Keratinocyte (primary cell): ENCODE results near the gene STAG3. TPM values are rescaled to one million over a fixed set of nuclear protein-coding genes. Genes with fewer than 3 reads are reported as not detected.
"Not testable (repeated sequence)": the region's sequence is repeated elsewhere in the genome, so short reads cannot be mapped to it uniquely, and the experiment has no call there.

Source experiments
- DNase-seq: peaks from one replicate; pipeline ENCODE4 v3.0.0-alpha.2; 2011; ENCODE audit warnings: low read depth, missing footprints, low spot score
- FAIRE-seq: peaks from 2 replicates; lab custom pipeline; 2011; peaks lifted over from hg19 to GRCh38; lab: Jason Lieb, UNC
- H2AFZ ChIP-seq: 2 replicates; pipeline ENCODE4 v1.6.0; 2012; ENCODE audit warnings: low read length, control low read depth, inconsistent platforms; ENCODE audit not compliant: control insufficient read depth
- H3K27ac ChIP-seq: 2 replicates; pipeline ENCODE4 v1.5.1; 2011; ENCODE audit warnings: low read length; ENCODE audit not compliant: control insufficient read depth, insufficient read depth
- H3K27me3 ChIP-seq: 3 replicates; pipeline ENCODE4 v1.6.0; 2011; ENCODE audit warnings: low read length; ENCODE audit not compliant: control insufficient read depth, insufficient read depth; ENCODE audit errors: extremely low read depth
- H3K36me3 ChIP-seq, 2 experiments: 2 replicates in 1 of 2; 3 replicates in 1 of 2; pipeline ENCODE4 v1.5.1; 2011; ENCODE audit warnings: low read length in 2 of 2, mild to moderate bottlenecking in 1 of 2; ENCODE audit not compliant: control insufficient read depth in 2 of 2, insufficient read depth in 2 of 2; ENCODE audit errors: extremely low read depth in 1 of 2
- H3K4me1 ChIP-seq: 3 replicates; pipeline ENCODE4 v1.5.1; 2011; ENCODE audit warnings: low read length; ENCODE audit not compliant: control insufficient read depth, insufficient read depth; ENCODE audit errors: extremely low read depth
- H3K4me2 ChIP-seq: 3 replicates; pipeline ENCODE4 v1.6.0; 2011; ENCODE audit warnings: low read depth, low read length; ENCODE audit not compliant: control insufficient read depth, insufficient read depth; ENCODE audit errors: extremely low read depth
- H3K4me3 ChIP-seq, 3 experiments: fragments of 200-600 bp in 1 of 3; sonication (generic) in 1 of 3; 2 replicates in 2 of 3; 3 replicates in 1 of 3; pipeline ENCODE4 v1.5.1; 2011 to 2016; ENCODE audit warnings: low read length in 3 of 3, mild to moderate bottlenecking in 3 of 3, control low read depth in 2 of 3, inconsistent platforms in 1 of 3, low read depth in 1 of 3, mixed read lengths in 1 of 3, mixed run types in 1 of 3, moderate library complexity in 1 of 3; ENCODE audit not compliant: control insufficient read depth in 2 of 3, insufficient read depth in 2 of 3; ENCODE audit errors: extremely low read depth in 1 of 3
- H3K79me2 ChIP-seq: 2 replicates; pipeline ENCODE4 v1.6.0; 2012; ENCODE audit warnings: low read length; ENCODE audit not compliant: control insufficient read depth, insufficient read depth
- H3K9ac ChIP-seq: 3 replicates; pipeline ENCODE4 v1.6.0; 2011; ENCODE audit warnings: low read length; ENCODE audit not compliant: control insufficient read depth, insufficient read depth; ENCODE audit errors: extremely low read depth
- H3K9me1 ChIP-seq: 3 replicates; pipeline ENCODE4 v1.6.0; 2011; ENCODE audit warnings: low read length; ENCODE audit not compliant: control insufficient read depth, insufficient read depth; ENCODE audit errors: extremely low read depth
- H3K9me3 ChIP-seq: 2 replicates; pipeline ENCODE4 v1.5.1; 2012; ENCODE audit warnings: low read depth, low read length; ENCODE audit not compliant: control insufficient read depth
- H4K20me1 ChIP-seq: 3 replicates; pipeline ENCODE4 v1.6.0; 2011; ENCODE audit warnings: low read length; ENCODE audit not compliant: control insufficient read depth, insufficient read depth; ENCODE audit errors: extremely low read depth
- EZH2 ChIP-seq: IDR thresholded peaks from one replicate; pipeline ENCODE4 v1.6.1; 2012; ENCODE audit warnings: inconsistent platforms, mild to moderate bottlenecking, low read length, moderate library complexity
- dilution Hi-C: fragments of 300-500 bp; cut with MboI; formaldehyde crosslinking; loops from one replicate; pipeline ENCODE4 v1.7.0; 2020; ENCODE audit warnings: low sequenced_read_pairs; ENCODE audit not compliant: extremely low pct_ligation_motif_present
- polyA plus RNA-seq, 5 experiments: library from polyadenylated mRNA; depleted of rRNA in 3 of 5; stranded (reverse) in 3 of 5; stranded (forward) in 1 of 5; unstranded in 1 of 5; fragments of >200 nt; gene quantifications; 1 replicate in 1 of 5; 2 replicates in 3 of 5; 3 replicates in 1 of 5; pipeline versions ENCODE4 v1.2.1 to v1.2.3, GENCODE V29; 2011 to 2012; ENCODE audit warnings: missing spikeins in 2 of 5, low read depth in 1 of 5, low replicate concordance in 1 of 5
- TF ChIP-seq, protein P1 (sequence below), 3 experiments: IDR thresholded peaks in 1 of 3; conservative IDR thresholded peaks in 1 of 3; optimal IDR thresholded peaks in 1 of 3; 2 replicates in 2 of 3; 3 replicates in 1 of 3; pipeline versions ENCODE3 to v1.5.1; 2011; ENCODE audit warnings: low read length in 3 of 3, mild to moderate bottlenecking in 3 of 3, moderate library complexity in 2 of 3, control low read depth in 1 of 3, inconsistent platforms in 1 of 3; ENCODE audit not compliant: insufficient read depth in 2 of 3; ENCODE audit errors: extremely low read depth in 1 of 3

Gene STAG3
- polyA plus RNA-seq, 1 donor (not counting 4 experiments of a cell fraction or from before 2014, with no cell fraction given), result 0.28 TPM

DNA sequence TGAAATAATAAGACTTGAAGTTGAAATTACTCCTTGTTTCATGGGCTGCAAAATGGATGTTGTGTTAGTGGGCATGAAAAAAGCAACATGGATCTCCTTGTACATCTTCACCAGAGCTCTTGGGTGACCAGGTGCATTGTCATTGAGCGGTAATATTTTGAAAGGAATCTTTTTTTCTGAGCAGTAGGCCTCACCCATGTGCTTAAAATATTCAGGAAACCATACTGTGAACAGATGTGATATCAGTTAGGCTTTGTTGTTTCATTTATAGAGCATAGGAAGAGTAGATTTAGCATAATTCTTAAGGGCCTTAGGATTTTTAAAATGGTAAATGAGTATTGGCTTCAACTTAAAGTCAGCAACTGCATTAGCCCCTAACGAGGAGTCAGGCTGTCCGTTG is 15.3 kb downstream of the STAG3 start:
- DNase-seq (no peak), FAIRE-seq (no peak)
- no peak for TF ChIP-seq EZH2
- TF ChIP-seq, protein P1, sequence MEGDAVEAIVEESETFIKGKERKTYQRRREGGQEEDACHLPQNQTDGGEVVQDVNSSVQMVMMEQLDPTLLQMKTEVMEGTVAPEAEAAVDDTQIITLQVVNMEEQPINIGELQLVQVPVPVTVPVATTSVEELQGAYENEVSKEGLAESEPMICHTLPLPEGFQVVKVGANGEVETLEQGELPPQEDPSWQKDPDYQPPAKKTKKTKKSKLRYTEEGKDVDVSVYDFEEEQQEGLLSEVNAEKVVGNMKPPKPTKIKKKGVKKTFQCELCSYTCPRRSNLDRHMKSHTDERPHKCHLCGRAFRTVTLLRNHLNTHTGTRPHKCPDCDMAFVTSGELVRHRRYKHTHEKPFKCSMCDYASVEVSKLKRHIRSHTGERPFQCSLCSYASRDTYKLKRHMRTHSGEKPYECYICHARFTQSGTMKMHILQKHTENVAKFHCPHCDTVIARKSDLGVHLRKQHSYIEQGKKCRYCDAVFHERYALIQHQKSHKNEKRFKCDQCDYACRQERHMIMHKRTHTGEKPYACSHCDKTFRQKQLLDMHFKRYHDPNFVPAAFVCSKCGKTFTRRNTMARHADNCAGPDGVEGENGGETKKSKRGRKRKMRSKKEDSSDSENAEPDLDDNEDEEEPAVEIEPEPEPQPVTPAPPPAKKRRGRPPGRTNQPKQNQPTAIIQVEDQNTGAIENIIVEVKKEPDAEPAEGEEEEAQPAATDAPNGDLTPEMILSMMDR (optimal IDR thresholded peaks at IDR 0.05 in 1 of 3, IDR thresholded peaks at IDR 0.05 in 1 of 3, conservative IDR thresholded peaks at IDR 0.05 in 1 of 3; ENCODE audit: extremely low read depth in 1 of 3, insufficient read depth in 2 of 3, low read length in 3 of 3), result no peak

DNA sequence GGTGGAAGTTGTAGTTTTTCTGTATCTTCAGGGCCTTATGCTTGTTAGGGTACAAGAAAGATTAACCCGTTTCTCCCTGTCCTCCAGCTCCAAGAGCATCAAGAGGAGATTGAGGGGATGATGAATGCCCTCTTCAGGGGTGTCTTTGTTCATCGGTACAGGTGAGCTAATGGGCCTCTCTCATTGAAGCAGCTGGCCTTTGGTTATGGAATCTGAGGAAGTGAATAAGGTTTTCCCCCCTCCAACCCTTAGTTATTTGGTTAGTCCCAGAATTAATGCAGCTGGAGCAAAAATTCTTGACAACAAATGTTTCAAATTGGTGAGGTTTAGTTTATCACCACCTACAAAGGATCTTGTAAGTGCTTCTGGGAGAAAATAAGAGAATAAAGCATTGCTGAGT is 17.5 kb downstream of the STAG3 start:
- H3K27me3 ChIP-seq, result peaks cover under 1% of the 10 kb centered on the region
- dilution Hi-C loops, result no loop called here
- H4K20me1 ChIP-seq, result no peaks in the 10 kb centered on the region
- H3K27ac ChIP-seq, result no peak overlapping the region
- H3K4me3 ChIP-seq, result no peak overlapping the region
- DNase-seq, result no peak
- H3K79me2 ChIP-seq, result no peaks in the 10 kb centered on the region
- H3K36me3 ChIP-seq, result no peaks in the 10 kb centered on the region
- no peaks in the 10 kb centered on the region for H3K9me1 ChIP-seq
- no peak overlapping the region for H3K9ac ChIP-seq
- H2AFZ ChIP-seq, result no peak overlapping the region
- no peak overlapping the region for H3K4me2 ChIP-seq
- TF ChIP-seq EZH2, result no peak
- TF ChIP-seq, protein P1 (optimal IDR thresholded peaks at IDR 0.05 in 1 of 3, IDR thresholded peaks at IDR 0.05 in 1 of 3, conservative IDR thresholded peaks at IDR 0.05 in 1 of 3; ENCODE audit: extremely low read depth in 1 of 3, insufficient read depth in 2 of 3, low read length in 3 of 3), result no peak
- H3K4me1 ChIP-seq, result no peaks in the 10 kb centered on the region
- no peak for FAIRE-seq
- no peaks in the 10 kb centered on the region for H3K9me3 ChIP-seq

More for the DNA sequence above, 15.3 kb downstream of the STAG3 start:
- Histone ChIP-seq H3K4me1 (no peaks in the 10 kb centered on the region), H3K27ac (no peak overlapping the region), H3K9me3 (no peaks in the 10 kb centered on the region), H3K36me3 (no peaks in the 10 kb centered on the region), H3K9me1 (no peaks in the 10 kb centered on the region), H3K27me3 (no peaks in the 10 kb centered on the region), H2AFZ (no peak overlapping the region), H3K4me3 (no peak overlapping the region), H3K4me2 (no peak overlapping the region), H3K79me2 (no peaks in the 10 kb centered on the region), H3K9ac (no peak overlapping the region), H4K20me1 (no peaks in the 10 kb centered on the region)
- dilution Hi-C loops, result no loop called here

DNA sequence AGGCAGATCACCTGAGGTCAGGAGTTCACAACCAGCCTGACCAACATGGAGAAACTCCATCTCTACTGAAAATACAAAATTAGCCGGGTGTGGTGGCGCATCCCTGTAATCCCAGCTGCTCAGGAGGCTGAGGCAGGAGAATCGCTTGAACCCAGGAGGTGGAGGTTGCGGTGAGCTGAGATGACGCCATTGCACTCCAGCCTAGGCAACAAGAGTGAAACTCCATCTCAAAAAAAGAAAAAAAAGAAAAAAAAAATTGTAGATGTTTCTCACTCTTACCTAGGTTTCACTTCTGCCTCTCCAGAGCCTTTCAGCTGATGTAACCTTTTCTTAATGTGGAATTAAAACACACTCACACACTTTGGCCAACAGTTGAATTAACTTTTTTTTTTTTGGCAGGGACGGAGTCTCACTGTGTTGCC is 18.2 kb downstream of the STAG3 start:
- dilution Hi-C loops, FAIRE-seq: not testable (repeated sequence)

More for the DNA sequence above, 18.2 kb downstream of the STAG3 start:
- not testable (repeated sequence) for H3K4me1 ChIP-seq, H2AFZ ChIP-seq, H3K9me1 ChIP-seq, H3K9ac ChIP-seq, H3K27me3 ChIP-seq, H3K4me2 ChIP-seq, DNase-seq, H3K27ac ChIP-seq, H4K20me1 ChIP-seq, H3K36me3 ChIP-seq, H3K9me3 ChIP-seq, H3K79me2 ChIP-seq, H3K4me3 ChIP-seq
